IPS-20b (cell line): ENCODE measurements around the gene MARCHF4.

Source experiments
- H3K27ac ChIP-seq: one replicate; pipeline ENCODE4 v1.5.1; 2013; ENCODE audit warnings: low read length
- H3K27me3 ChIP-seq: 2 replicates; pipeline ENCODE4 v1.6.1; 2013; ENCODE audit warnings: mild to moderate bottlenecking, low read length, inconsistent platforms; ENCODE audit not compliant: insufficient read depth
- H3K36me3 ChIP-seq: 2 replicates; pipeline ENCODE4 v1.6.1; 2013; ENCODE audit warnings: low read depth, mild to moderate bottlenecking, inconsistent platforms, low read length, moderate library complexity; ENCODE audit not compliant: insufficient read depth
- H3K4me1 ChIP-seq: 2 replicates; pipeline ENCODE4 v1.6.1; 2013; ENCODE audit warnings: mild to moderate bottlenecking, control low read depth, inconsistent platforms, low read length, moderate library complexity; ENCODE audit not compliant: insufficient read depth
- H3K4me3 ChIP-seq: 2 replicates; pipeline ENCODE4 v1.5.1; 2013; ENCODE audit warnings: mild to moderate bottlenecking, low read length, inconsistent platforms
- H3K9ac ChIP-seq: 2 replicates; pipeline ENCODE4 v1.6.1; 2013; ENCODE audit warnings: low read depth, mild to moderate bottlenecking, inconsistent platforms, low read length, moderate library complexity
- H3K9me3 ChIP-seq: 2 replicates; pipeline ENCODE4 v1.6.1; 2013; ENCODE audit warnings: mild to moderate bottlenecking, low read depth, low read length, inconsistent platforms; ENCODE audit not compliant: insufficient read depth

Gene MARCHF4, protein sequence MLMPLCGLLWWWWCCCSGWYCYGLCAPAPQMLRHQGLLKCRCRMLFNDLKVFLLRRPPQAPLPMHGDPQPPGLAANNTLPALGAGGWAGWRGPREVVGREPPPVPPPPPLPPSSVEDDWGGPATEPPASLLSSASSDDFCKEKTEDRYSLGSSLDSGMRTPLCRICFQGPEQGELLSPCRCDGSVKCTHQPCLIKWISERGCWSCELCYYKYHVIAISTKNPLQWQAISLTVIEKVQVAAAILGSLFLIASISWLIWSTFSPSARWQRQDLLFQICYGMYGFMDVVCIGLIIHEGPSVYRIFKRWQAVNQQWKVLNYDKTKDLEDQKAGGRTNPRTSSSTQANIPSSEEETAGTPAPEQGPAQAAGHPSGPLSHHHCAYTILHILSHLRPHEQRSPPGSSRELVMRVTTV

DNA sequence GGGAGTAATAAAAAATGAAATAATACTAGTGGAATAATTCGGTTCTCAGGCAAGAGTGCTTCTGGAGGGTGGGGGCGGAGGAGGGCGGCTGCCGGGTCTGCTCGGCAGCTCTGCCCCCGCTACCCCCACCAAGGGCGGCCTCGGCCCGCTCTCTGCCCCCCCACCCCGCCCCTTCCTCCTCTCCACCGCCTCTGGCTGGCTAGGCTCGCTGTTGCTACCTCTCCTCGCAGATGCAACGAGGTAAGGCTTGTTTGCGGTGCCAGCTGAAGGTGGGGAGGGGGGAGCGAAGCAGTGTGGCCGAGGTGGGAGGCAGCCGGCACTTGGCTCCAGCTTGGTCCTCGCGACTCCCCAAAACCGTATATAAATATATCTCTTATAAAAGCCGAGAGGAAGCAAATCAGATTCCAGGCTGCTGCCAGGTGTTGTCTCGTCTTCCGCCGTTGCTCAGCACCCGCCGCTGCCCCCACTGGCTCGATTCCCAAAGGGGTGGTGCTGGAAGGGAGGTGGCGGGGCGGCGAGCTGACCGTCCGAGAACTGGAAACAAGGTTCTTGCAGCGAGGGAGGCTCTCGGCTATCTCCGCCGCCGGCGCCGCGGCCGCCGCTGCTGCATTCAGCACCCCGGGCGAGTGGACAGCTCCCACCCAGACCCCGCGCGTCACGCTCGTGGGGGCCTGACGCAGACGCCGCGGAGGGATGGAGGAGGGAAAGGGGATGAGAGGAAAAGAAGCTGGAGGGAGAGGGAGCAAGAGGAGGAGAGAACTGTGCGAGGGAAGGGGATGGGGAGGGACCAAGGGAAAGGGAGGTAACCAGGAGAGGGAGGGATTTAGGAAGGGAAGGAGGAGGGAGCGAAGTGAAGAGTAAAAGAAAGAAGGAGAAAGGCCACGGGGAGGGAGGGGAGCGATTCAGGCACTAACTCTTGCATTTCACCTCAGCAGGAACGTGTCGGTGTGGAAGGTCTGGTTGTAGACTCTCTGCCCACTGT, at the start of gene MARCHF4:
Gene MARCHF4, minus strand, starts transcription at position 763 of the 982 bp plus-strand sequence. CDS start 2,223 bp downstream, outside the sequence.
- Histone ChIP-seq H3K27ac (no peak within 1 kb of the TSS), H3K4me3 (peak within 1 kb of the TSS; percentile 84), H3K9ac (no peak within 1 kb of the TSS; the same call in 1 of the 2 replicates), H3K4me1 (peaks cover 21% of the 10 kb centered on the region), H3K36me3 (no peaks in the 10 kb centered on the region), H3K27me3 (peaks cover 59% of the 10 kb centered on the region), H3K9me3 (no peaks in the 10 kb centered on the region)

DNA sequence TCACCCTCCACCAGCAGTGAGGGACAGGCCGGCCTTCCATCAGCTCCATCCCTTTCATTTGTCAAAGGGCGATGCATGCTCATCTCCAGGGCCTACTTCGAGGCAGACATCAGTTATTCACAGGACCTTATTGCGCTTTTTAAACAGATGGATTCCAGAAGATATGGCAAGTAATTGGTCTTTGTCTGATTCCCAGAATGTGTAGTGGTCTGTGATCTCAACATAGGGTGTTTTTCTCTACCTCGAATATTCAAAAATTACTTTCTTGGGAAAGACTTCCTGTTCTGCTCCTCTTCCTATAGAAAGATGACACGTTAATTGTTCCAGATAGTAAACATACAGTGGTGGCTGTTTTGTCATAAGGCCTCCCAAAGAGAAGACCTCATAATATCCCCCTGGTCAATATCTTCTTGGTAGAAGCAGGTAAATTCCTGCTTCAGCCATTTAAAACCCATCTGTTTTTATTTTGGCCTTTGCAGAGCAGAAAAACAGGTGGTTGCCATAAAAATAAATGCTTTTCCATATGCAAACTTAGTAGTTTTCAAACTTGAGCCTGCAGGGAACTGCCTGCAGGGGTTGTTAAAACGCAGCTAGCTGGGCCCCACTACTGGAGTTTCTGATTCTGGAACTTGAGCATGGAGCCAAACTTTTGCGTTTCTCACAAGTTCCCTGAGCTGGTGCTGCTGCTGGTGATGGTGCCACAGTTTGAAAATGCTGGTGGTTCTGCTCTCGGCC, 48.3 kb upstream of the MARCHF4 start:
- no peaks in the 10 kb centered on the region for H3K4me1 ChIP-seq
- H3K4me3 ChIP-seq, result no peak overlapping the region
- H3K9me3 ChIP-seq, result peaks cover 3% of the 10 kb centered on the region; the same call in 1 of the 2 replicates
- H3K27me3 ChIP-seq, result no peaks in the 10 kb centered on the region
- H3K36me3 ChIP-seq, result peaks cover 64% of the 10 kb centered on the region
- no peak overlapping the region for H3K9ac ChIP-seq
- no peak overlapping the region for H3K27ac ChIP-seq

DNA sequence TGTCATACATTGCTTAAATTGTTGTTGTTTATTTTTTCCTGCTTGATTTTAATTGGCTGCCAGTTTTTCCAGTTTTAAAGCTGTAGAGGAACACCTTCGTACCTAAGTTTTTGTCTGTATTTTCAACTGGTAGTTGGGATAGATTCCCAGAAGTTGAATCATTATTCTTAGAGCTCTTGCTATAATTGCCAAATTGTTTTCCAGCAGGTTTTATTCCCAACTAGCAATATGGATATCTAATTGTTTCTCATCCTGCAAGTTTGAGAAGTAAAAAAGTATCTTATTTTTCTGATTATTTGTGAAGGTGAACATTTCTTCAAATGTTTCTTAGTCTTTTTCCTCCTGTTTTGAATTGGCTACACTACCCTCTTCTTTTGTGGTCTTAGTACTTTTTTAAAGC, 46.7 kb upstream of the MARCHF4 start:
- no peaks in the 10 kb centered on the region for H3K9me3 ChIP-seq
- H3K27me3 ChIP-seq, result no peaks in the 10 kb centered on the region
- peaks cover 57% of the 10 kb centered on the region for H3K36me3 ChIP-seq
- H3K27ac ChIP-seq, result no peak overlapping the region
- H3K4me1 ChIP-seq, result no peaks in the 10 kb centered on the region
- no peak overlapping the region for H3K9ac ChIP-seq
- H3K4me3 ChIP-seq, result no peak overlapping the region

DNA sequence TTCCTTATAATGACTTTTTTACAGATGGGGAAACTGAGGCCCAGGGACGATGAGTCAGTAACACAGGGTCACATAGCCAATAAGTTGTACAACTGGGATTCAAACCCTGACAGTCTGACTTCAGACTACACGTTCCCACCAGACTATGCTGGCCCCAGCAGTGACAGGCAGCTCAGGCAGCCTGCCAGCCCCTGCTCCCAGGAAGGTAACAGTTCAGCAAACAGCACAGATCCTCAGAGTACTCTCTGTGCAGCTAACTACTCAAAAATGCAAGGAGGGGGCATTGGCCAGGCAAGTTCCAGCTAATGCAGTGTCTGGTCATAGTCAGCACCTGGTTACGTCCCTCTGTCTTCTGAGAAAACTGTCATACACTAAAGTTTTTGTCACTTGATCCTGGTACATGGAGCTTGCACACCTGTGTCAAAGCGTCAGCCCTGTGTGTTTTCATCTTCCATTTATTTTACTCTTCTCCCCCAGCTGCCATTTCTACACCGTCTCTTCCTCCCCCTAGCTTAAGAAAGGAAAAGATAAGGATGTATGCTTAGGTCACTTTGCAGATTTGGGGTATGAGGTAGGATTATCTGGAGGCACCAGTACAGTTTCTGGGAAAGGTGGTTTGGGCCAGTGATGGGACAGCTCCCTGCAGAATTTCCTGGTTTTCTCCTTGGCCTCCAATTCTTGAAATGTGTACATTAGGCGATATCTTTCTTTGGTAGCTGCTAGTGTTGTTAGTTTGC, 44.5 kb upstream of the MARCHF4 start:
- Histone ChIP-seq H3K36me3 (peaks cover 35% of the 10 kb centered on the region), H3K4me1 (peaks cover under 1% of the 10 kb centered on the region; the same call in 1 of the 2 replicates), H3K27ac (no peak overlapping the region), H3K27me3 (no peaks in the 10 kb centered on the region), H3K9me3 (no peaks in the 10 kb centered on the region), H3K4me3 (no peak overlapping the region), H3K9ac (no peak overlapping the region)

DNA sequence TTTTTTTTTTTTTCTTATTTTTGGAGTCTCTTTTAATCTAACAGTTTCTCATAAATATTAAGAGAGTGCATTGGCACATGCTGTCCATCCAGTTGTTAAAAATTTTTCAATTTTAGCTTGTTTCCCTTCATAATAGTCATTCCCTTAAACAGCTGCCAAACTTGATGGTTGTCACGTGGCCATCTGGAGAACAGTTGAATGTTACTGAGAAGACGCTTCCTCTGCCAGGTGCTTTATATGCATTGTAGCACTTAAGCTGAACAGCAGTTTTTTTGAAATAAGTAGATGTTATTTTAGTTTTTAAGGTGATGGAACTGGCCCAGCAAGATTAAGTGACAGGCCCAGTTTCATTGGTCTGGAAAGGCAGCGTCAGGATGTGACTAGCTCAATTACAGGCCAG, 43.3 kb upstream of the MARCHF4 start:
- Histone ChIP-seq H3K9ac (no peak overlapping the region), H3K36me3 (peaks cover 25% of the 10 kb centered on the region), H3K27me3 (no peaks in the 10 kb centered on the region), H3K9me3 (no peaks in the 10 kb centered on the region), H3K4me3 (no peak overlapping the region), H3K27ac (no peak overlapping the region), H3K4me1 (peaks cover 5% of the 10 kb centered on the region)

DNA sequence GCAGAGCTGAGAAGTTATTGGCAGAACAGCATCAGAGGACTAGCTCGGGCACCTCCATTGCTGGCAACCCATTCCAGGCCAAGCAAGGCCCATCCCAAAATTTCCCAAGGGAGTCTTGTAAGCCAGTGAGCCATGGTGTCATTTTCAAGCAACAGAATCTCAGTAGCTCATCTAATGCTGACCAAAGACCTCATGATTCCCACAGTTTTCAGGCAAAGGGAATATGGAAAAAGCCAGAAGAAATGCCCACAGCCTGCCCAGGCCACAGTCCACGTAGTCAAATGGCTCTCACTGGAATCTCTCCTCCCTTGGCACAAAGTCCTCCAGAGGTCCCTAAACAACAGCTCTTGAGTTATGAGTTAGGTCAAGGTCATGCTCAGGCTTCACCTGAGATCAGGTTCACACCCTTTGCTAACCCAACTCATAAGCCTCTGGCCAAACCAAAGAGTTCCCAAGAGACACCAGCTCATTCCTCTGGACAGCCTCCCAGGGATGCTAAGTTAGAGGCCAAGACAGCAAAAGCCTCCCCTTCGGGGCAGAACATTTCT, 42.6 kb upstream of the MARCHF4 start:
- Histone ChIP-seq H3K36me3 (peaks cover 18% of the 10 kb centered on the region), H3K9ac (no peak overlapping the region), H3K4me1 (peaks cover 5% of the 10 kb centered on the region), H3K27me3 (no peaks in the 10 kb centered on the region), H3K4me3 (no peak overlapping the region), H3K9me3 (no peaks in the 10 kb centered on the region), H3K27ac (no peak overlapping the region)

DNA sequence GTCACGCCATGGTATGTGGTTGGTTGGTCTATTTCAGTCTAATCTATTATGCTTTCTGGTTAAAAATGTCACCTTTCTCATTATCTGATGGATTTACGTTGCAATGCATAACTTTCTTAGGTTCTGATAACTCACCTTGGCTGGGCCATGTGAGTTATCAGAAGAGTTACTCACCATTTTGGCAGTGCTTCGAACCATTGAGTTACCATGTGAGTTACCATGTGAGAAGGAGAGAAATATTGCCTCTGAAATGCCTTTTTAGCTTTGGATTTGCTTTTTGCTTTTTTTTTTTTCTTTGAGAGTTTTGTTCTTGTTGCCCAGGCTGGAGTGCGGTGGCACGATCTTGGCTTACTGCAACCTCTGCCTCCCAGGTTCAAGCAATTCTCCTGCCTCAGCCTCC, 41.6 kb upstream of the MARCHF4 start:
- Histone ChIP-seq H3K27me3 (no peaks in the 10 kb centered on the region), H3K9ac (no peak overlapping the region), H3K4me1 (peaks cover 5% of the 10 kb centered on the region), H3K9me3 (no peaks in the 10 kb centered on the region), H3K36me3 (peaks cover 18% of the 10 kb centered on the region), H3K27ac (no peak overlapping the region), H3K4me3 (no peak overlapping the region)

DNA sequence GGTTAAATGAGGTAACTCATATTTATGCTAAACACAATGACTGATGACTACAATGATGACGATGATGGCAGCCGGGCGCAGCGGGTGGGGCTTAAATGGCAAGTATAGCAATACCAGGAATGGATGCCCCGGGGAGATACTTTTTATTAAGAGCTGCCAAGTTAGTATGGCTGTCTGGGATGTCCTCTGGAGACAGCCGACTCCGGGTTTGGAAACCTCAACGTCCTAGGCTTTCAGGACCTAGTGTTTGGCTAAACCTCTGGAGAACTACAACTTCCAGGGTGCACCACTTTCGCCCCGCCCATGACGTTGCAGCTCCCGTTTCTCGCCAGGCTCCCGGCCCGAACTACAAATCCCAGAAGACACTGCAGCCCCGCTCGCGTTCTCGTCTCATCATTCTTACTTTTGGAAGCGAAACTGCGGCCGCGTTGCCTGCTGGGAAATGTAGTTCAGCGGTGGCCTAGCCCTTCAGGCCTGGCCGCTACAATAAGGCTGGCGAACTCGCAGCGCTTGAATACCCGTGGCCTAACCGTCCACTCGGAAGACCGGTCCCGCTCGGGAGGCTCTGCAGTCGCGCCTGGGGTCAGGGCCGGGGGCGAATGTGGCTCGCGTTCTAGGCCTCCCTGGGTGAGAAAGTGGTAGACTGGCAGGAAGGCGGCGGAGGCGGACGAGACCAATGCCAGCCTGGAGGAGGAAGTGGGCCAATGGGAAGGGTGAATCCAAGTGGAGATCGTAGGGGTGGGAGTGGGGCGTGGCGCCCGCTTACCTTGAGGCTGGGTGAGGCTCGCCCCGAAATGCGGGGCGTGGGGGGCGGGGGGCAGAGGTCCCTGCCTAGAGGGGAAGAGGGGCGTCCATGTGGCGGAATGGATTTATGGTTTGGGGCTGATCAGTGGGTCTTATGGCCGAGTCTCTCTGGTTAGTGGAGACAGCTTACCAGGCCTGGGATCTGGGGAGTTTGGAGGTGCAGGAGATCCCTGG, 40.0 kb upstream of the MARCHF4 start, which contains the start of gene SMARCAL1:
Gene SMARCAL1, plus strand, starts transcription at position 463 of the 978 bp plus-strand sequence. CDS start 2,221 bp downstream, outside the sequence.
- Histone ChIP-seq H3K4me1 (peaks cover 10% of the 10 kb centered on the region), H3K9me3 (no peaks in the 10 kb centered on the region), H3K4me3 (peak within 1 kb of the TSS; percentile 97), H3K27ac (peak within 1 kb of the TSS; percentile 99), H3K36me3 (peaks cover 18% of the 10 kb centered on the region), H3K9ac (peak within 1 kb of the TSS; percentile 95), H3K27me3 (no peaks in the 10 kb centered on the region)

DNA sequence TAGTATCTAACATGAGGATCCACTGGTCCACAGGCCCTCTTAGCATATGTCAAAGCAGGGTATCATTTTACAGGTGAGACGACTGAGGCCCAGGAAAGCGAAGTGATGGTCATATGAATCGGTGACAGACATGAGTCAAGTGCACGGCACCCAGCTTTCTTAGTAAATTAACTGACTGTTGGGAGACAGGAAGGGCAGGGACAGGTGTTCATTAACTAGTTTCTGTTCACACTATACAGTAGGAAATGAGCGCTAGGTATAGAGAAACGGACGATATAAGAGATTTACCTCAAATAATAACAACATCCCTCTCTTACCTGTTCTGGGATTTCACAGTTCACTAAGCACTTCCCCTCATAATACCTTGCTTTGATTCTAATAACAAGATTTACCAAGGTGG, 38.3 kb upstream of the MARCHF4 start:
- Histone ChIP-seq H3K4me3 (no peak overlapping the region), H3K9ac (no peak overlapping the region), H3K27ac (no peak overlapping the region), H3K4me1 (peaks cover 15% of the 10 kb centered on the region), H3K36me3 (peaks cover 9% of the 10 kb centered on the region), H3K27me3 (no peaks in the 10 kb centered on the region), H3K9me3 (no peaks in the 10 kb centered on the region)
